ENCODE measurements around the gene STK10.

GRCh38 chr5:172009536-172010270, 178.3 kb downstream of the STK10 start:
- TF ChIP-seq CTCF (IDR thresholded peaks at IDR 0.05) (no peak), POLR2A (IDR thresholded peaks at IDR 0.05) (no peak), POLR2AphosphoS5 (IDR thresholded peaks at IDR 0.05) (no peak)

Measured in breast epithelium (tissue), 3 donors.